GM21737 (cell line): ENCODE data around the gene ASS1.
"Not testable (repeated sequence)": the region's sequence is repeated elsewhere in the genome, so short reads cannot be mapped to it uniquely, and the experiment has no call there.

Experiments used
- ATAC-seq: cut with Tn5 transposase; IDR thresholded peaks from one replicate; pipeline ENCODE4 v1.9.1; 2021; ENCODE audit warnings: mild to moderate bottlenecking, moderate library complexity; ENCODE audit not compliant: unreplicated experiment

ASS1 gene

DNA sequence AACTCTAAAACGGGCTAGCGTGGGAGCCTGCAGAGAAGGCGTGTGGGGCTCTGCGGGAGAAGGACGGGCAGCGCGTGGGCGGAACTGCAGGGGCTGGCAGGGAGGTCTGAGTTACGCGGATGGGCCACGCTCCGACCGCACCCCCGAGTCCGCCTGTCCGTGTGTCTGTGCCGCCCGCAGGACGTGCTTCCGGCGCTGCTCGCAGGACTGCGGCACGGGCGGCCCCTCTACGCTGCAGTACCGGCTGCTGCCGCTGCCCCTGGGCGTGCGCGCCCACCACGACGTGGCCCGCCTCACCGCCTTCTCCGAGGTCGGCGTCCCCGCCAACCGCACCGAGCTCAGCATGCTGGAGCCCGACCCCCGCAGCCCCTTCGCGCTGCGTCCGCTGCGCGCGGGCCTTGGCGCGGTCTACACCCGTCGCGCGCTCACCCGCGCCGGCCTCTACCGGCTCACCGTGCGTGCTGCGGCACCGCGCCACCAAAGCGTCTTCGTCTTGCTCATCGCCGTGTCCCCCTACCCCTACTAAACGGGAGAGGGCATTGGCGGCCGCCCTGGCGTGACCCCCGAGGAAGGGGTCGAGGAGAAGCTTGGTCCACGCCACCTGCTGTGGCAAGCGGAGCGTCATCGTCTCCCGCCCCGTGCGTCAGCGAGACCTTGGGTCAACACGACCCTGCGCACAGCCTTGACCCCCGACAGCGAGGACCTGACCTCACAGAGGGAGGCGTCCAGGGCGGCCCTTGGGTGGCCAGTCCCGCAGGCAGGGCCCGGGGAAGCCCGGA is 11.4 kb upstream of the ASS1 start:
- no peak for ATAC-seq

DNA sequence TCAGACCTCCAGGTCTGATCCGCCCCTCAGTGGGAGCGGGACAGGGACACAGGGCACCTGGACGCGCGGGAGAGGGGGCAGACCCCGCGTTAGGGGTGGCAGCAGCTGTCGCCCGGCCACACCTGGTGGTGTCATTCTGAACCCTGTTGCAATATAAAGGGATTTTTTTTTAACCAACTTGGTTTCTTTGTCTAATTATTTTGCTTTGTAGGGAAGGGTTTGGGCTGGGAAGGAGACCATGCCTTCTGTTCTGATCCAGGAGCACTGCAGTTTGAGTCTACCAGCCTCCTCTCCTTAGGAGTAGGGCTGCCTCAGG is 10.9 kb upstream of the ASS1 start:
- ATAC-seq = no peak

DNA sequence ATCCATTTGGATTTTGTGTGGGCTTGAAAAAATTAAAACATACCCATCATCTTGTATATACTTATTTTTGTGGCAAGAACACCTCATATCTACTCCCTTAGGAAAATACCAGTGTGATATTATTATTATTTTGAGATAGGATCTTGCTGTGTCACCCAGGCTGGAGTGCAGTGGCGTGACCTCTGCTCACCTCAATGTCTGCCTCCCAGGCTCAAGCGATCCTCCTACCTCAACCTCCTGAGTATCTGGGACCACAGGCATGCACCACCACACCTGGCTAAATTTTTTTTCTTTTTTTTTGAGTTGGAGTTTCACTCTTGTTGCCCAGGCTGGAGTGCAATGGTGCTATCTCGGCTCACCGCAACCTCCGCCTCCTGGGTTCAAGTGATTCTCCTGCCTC is 10.1 kb upstream of the ASS1 start:
- not testable (repeated sequence) for ATAC-seq

DNA sequence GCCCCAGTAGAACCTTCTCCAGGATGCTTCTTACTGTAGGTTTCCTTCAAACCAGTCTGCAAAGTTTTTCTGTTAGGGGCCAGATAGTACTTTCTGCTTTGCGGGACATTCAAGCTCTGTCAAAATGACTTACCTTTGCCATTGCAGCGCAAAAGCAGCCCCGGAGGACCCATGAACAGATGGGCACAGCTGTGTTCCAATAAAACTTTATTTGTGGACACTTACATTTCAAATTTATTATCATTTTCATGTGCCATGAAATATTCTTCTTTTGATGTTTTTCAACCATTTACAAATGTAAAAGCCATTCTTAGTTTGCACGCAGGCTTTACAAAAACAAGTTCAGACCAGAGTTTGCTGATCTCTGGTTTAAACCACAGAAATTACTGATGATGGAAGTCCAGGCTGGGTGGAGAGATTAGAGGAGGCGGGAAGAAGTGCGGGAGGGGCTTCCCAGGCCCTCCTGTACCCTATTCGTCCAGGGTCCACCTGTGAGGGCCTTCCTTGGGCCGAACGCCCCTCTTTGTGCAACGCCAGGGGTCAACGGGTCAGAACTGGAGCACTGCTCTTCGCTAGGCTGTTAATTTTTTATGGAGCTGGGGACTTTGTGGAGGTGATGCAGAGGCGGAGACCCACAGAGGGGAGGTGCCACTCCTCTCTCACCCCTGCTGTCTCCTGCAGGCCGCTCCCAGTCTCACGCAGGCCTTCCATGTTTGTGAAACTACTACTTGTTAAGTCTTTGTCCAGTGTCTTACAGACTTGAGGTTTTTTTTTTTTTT is 7.6 kb upstream of the ASS1 start:
- ATAC-seq = no peak

DNA sequence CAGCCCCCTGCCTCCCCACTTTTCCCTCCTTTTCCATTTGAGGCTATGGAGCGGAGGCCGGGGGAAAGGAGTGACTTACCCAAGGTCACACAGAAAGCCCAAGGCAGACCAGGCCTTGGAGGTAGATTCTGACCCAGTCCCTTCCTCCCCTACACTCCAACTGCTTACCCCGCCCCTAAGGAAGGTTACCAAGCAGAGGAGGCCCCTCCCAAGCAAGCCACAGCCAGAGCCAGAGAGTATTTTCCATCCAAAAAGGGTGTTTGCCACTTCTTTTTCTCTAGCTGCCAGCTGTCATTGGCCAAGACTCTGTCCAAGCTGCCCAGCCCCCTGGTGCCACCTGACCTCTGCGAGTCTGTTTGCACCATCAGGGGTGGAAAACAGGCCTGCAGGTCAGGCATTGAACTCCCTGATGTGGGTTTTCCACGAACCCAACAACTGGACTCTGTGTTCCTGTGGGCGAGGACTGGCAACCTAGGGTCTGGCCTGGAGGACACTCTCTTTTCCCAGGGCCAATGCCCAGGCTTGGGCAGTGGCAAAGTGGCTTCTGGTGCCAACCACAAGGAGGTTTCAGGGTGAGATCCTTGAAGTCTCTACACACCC is 6.3 kb upstream of the ASS1 start:
- no peak for ATAC-seq

DNA sequence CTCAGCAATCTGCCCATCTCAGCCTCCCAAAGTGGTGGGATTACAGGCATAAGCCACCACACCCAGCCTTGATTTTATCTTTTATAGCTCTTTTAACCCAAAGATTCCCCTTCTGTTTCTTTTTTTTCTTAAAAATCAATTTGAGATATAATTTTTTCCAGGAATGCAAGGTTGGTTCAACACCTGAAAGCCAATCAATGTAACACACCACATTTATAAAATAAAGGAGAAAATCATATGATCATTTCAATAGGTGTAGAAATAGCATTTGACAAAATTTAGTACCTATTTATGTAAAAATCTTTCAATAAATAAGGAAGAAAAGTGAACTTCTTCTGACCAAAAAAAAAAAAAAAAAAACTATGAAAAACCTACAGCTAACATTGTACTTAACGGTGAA is 3.7 kb upstream of the ASS1 start:
- no peak for ATAC-seq

DNA sequence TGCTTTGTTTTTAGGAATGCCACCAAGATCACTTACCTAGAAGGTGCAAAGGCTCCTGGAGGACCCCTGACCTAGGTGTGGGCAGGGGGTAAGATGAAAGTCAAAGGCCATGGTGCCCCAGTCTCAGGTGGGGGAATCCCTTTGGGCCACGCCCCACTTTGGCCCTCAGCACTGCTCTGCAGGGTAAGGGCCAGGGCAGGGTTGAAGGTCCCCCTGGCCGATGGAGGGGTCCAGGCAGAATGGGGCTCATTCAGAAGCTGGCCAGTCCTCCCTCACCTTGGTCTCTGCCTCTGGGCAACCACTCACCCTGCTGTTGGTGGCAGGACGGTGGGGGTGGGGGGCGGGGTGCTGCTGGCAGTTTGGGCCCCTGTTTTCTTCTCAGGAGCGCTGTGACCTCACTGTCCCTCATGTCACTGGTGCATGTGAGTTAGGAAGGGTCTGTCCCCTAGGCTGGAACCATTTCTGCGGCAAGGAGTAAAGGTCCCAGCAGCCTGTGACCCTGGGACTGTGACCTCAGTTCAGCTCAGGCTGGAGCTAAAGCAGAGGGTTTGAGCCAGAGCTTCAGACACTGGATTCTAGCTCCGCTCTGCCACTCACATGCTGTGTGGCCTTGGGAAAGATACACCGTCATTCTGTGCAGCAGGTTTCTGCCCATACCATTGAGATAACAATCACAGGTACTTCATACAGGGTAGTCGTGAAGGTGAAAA is 1.9 kb upstream of the ASS1 start:
- no peak for ATAC-seq

DNA sequence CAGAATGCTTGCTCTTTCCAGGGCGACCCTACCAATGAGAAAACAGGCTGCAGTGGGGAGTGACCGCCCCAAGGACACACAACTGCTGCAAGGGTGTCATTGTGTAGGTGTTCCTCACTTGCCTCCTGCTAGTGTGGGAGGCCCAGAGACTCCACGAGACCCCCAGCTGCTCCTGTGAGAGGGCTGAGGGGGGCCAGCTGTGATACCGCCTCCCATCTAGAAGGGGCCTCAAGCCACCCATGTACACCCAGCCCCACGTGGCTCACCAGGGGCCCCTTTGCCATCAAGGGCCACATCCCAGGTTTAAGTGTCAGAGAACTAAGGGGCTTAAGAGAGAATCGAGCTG is 1.3 kb upstream of the ASS1 start:
- no peak for ATAC-seq

DNA sequence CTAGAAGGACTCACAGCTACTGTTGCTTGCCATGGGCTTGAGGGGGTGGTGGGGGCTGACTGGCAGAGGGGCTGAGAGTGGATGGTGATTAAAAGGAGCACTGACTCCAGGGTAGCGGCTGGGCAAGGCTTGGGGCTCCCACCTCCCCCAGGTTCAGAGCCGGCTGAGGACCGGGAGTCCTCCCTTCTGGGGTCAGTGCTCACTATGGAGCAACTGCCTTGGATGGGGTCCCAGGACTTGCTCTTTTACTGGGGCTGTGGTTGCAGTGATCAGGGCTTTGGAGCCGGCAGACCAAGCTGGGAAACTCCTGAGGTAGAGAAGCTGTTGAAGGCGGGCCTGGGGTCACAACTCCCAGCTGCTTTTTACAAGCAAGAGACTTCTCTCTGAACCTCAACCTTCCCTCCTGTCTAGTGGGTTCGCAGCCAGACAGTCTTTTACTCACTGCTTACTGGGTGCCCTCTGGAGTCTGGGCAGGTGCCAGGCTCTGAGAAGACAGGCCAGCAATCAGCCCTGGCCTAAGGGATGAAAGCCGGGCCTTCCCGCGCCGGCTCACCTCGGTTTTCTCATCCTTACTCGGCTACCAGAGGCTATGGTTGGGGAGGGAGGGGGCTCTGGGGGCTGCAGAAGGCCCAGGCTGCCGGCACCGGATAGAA is 795 bp upstream of the ASS1 start:
- ATAC-seq = no peak

DNA sequence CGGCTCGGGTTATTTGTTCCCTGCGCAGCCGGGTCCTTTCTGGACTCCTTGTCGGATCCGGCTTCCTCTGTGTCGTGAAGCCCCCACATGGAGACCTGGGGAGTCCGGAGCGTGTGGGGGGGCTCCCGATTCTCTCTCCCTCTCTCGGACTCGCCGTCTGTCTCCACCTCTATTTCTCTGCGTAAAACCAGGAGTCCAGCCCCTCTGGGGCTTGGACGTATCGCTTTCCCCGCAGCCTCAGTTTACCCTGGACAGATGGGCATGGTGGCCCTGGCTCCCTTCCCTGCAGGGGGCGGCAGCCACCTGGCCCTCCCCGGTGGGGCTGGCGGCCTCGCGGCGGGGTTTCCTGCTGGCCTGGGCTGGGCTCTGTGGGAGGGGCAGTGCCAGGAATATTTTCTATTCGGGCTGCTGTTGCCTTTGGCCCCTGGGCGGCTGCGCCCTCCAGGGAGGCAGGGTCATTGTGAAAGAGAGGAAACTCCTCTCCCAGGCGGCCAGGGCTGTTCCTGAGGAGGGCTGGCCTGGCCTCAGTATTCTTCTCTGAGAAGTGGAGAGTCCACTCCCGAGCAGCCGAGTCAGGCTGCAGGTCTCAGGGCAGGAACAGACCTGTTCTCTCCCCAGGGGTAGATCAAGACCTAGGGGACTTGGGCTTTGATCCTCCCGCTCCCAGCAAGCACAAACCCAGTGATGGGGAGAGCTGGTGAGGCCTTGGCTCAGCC is 665 bp downstream of the ASS1 start:
- no peak for ATAC-seq

DNA sequence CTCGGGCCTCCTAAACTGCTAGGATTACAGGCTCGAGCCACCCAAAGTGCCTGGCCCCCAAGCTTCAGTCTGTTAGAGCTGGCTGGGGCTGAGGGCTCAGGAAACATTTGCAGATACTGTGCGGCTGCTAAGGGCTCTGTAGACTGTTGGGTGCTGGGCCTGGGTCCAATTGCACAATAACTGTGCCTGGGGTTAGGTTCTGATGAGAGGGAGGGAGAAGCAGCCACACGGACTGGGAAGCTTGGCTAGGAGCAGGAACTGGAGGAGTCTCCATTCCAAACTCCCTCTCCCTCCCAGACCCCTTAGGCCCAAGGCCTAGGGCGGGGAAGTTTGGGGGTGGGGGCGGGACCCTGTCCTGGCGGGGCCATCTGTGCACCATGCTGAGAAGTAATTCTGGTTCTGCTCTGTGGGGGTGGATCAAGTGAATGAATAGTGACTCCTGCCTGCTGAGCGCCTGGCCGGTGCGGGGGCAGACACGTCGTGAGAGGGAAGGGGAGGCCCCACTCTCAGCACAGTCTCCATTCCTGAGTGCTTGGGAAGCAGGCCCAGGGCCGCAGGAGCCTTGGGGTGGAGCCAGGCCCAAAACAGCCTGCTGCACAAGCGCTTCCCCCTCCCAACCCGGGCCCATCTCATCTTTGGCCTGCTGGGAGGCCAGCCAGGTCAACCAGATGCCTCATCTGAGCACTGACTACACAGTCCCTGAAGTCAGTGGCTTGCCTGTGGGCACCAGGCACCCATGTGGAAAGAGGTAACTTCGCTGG is 1.5 kb downstream of the ASS1 start:
- ATAC-seq = no peak

DNA sequence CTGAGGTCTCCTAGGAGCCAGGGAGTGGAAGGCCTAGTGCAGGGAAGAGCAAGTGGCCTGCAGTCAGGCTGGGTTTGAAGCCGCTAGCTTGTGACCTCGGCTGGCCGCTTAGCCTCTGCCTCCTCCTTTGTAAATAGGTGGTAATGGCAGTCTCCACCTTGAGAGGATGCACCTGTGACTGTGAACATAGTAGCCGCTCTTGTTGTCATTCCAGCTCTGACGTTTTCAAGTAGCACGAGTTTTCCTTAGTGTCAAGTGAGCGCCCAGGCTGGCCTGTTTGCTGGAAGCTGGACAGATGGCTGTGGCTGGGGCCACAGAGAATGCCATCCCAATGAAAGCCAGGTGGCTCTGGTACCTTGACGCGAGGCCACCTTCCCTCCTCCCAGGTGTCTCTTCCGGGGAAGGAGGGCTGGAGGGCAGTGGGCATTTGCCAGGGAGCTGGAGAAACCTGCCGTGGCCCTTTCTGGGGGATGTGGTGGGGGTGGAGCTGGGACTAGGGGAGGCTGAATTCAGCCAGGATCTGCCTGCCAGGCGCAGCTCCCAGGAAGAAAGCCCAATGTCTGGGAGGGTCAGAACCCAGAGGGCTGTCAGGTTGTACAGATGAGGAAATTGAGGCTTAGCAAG is 2.5 kb downstream of the ASS1 start:
- ATAC-seq = no peak

DNA sequence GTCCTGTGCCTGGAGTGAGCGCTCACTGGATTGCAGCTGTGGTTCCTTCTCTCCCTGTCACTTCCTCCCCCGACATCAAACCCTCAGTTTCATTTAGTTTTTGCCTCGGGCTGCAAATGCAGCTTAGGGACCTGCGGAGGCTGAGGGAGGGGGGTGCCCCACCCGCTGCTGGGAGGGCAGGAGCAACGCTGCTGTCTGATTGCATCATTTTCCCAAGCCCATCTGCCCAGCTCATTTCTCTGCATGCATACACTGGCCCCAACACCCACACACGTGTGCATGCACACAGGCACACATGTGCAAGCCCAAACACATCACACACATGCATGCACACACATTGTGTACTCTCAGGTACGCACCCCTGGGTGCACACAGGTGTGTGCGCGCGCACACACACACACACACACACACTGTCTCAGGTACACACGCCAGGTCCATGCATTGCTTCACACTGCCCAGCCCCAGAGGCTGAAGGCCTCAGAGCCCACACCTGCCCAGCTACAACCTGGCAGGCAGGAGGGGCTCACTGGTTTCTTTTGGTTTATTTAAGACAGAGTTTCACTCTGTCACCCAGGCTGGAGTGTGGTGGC is 3.4 kb downstream of the ASS1 start:
- ATAC-seq = no peak

DNA sequence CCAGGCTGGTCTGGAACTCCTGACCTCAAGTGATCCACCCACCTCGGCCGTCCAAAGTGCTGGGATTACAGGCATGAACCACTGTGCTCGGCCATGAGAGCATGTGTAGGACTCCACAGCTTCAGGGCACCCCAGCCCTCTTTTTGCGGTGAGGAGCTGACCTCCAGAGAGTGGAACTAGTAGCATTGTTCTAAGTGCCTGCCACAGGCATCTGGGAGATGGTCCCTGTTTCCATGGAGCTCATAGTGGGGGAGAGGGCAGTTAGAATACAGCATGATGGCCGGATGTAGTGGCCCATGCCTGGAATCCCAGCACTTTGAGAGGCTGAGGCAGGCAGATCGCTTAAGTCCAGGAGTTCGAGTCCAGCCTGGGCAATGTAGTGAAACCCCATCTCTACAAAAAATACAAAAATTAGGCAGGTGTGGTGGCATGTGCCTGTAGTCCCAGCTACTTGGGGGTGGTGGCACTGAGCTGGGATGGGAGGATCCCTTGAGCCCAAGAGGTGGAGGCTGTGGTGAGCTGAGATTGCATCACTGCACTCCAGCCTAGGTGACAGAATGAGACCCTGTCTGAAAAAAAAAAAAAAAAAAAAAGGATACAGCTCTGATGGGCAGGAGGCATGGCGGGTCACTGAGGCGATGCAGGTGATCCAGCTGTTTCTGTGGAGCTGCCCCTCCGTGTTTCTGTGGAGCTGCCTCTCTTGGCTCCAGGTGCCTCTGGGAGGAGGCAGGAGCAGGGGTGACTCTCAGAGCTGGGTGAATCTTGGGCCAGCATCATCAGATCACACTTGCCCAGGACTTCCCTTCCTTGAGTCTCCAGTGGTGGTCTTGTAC is 4.2 kb downstream of the ASS1 start:
- ATAC-seq = no peak

DNA sequence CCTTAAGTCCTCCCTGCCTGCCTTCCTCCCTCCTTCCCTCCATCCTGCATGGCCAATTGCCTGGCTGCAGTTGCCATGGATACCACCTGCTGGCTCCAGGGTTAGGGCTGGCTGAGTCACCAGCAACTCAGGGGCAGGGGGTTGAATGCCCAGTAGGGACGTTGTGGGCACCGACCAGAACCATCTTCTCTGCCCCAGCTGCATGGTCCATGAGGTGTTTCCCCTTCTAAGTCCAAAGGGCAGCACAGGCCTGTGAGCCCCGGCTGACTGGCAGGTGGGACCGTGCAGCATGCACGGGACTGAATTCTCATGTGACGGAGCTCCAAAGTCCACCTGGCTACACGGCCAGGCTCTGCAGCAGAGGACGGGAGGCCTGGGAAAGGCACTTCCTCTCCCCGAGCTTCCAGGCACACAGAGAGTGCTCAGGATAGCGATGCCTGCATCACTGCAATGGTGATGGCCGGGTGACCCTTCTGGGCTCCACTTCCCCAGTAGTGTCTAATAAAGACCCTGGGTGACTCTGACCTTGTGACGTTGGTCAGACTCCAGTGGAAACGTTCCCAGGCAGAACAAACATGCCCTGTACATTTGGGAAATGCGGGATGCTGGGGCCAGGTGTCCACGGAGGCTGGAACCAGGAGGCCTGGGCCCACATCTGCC is 5.7 kb downstream of the ASS1 start:
- no peak for ATAC-seq

DNA sequence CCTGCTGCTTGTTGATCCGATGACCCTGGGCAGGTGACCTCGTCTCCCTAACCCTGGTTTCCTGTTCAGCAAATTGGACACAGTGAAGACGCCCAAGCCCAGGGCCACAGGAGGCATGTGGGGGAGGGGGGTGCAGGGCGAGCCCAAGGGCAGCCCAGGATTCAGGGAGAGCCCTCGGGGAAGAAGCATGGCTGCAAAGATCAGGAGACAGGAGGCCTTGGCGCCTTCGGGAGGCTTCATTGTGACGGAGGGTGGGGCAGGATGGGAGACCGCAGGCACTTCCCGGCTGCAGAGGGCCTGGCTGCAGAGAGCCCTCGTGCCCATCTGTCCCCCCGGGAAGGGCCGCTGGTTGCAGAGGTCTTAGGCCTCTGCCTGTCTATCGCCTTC is 6.2 kb downstream of the ASS1 start:
- no peak for ATAC-seq

DNA sequence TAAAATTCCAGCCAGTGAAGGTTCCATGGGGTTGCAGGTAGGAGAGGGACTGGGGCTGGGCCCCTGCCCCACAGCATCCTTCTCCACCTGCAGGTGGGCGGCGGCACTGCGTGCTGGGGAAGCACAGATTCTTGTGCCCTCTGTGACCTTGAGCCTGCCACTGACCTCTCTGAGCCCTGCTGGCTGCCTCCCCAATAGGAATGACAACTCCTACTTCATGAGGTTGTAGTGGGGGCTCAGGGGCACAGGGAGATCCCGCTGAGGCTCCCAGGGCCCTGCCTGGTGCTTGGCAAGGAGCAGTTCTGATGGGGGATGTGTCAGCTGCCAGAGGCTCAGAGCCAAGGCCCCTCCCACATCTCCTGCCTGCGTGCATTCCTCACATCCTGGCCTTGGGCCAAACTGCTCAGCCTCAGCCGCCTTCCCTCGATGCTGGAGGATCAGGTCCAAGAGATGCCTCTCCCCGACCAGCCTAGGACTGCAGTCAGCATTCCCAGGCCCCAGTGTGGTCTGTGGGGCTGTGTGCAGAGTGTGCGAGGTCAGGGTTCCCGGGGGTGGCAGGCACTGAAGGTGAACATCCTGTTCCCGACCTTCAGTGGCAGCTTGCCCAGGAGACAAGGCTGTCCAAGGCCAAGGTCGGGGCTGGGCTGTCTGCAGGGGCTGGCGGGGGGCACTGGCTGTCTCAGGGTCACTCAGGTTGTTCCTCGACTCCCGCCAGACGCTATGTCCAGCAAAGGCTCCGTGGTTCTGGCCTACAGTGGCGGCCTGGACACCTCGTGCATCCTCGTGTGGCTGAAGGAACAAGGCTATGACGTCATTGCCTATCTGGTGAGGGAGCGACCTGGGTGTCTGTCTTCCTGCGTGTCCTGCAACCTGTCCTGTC is 7.0 kb downstream of the ASS1 start:
- ATAC-seq = no peak
